GM13977 (cell line): ENCODE data around the gene AFAP1L1.

Experiments used
- DNase-seq: peaks from one replicate; pipeline ENCODE4 v3.0.0; 2012; ENCODE audit warnings: low spot score
- CTCF ChIP-seq: IDR thresholded peaks from 2 replicates; pipeline ENCODE4 v1.5.1; 2012; ENCODE audit warnings: mild to moderate bottlenecking, control low read depth; ENCODE audit not compliant: insufficient read depth; ENCODE audit errors: extremely low read depth, missing control alignments
- in situ Hi-C: fragments of 300-500 bp; cut with MboI; formaldehyde crosslinking; loops from one replicate; pipeline ENCODE4 v1.12.0; 2022; ENCODE audit warnings: low sequenced_read_pairs, low pct_unique_long_range_greater_than_20kb, mixed read lengths, inconsistent platforms; ENCODE audit not compliant: unreplicated experiment

AFAP1L1 gene

DNA sequence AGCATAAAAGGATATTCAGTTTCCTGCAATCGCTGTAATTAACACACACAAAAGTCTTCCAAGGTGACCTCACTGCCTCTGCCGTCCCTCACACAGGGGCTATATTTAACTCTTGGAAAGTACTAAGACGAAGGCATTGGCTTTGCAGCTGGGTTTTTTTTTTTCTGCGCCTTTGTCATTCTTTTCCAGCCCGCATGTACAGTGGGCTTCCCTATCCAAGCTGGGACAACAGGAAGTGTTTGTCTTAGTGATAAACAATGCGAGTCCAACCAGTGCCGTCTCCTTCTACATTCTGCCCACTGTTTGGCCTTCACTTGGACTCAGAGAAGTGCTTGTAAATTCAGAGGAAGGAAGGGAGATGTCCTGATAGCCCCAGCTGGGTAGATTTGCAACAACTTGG lies 17.6 kb downstream of the AFAP1L1 start:
- DNase-seq, result no peak
- in situ Hi-C loops, result no loop called here
- no peak for TF ChIP-seq CTCF

- no peak for DNase-seq
- TF ChIP-seq CTCF, result no peak
- in situ Hi-C loops, result no loop called here
Measured at GRCh38 chr5:149294872-149295829, 23.5 kb downstream of the AFAP1L1 start.

- TF ChIP-seq CTCF, result no peak
- no peak for DNase-seq
- in situ Hi-C loops, result no loop called here
Measured at GRCh38 chr5:149297340-149298025, 25.8 kb downstream of the AFAP1L1 start.

GRCh38 chr5:149298163-149298562 lies 26.5 kb downstream of the AFAP1L1 start:
- no peak for DNase-seq
- no peak for TF ChIP-seq CTCF
- in situ Hi-C loops, result no loop called here

DNA sequence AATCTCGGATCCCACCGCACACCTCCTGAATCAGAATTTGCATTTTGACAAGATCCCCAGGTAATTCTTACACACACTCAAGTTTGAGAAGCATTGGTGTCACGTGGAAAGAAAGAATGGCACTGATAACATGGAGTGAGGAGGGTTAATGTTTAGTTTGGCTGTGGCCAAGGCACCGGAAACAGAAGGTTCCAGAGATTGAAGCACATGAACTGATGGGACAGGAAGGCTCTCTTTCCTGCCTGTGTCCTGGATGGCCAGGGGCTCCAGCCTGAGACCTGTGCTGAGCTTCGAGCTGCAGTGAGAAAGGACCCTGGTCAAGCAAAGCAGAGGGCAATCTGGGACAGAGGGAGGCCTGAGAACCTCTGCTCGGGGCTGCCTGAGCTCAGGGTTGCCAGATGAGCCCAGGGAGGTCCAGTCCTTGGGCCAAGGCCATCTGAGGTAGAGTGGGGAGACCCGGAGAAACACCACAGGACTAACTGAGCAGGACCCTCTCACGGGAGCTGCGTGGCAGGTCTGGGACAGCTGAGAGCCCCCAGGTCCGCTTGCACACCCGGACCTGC lies 27.3 kb downstream of the AFAP1L1 start:
- DNase-seq, result no peak
- TF ChIP-seq CTCF, result no peak
- in situ Hi-C loops, result no loop called here

GRCh38 chr5:149299451-149300054 lies 27.9 kb downstream of the AFAP1L1 start:
- DNase-seq, result no peak
- in situ Hi-C loops, result no loop called here
- TF ChIP-seq CTCF, result no peak
